GM10847 (cell line): ENCODE results near the gene SPATA32.

Experiments used
- POLR2A ChIP-seq: IDR thresholded peaks from 2 replicates; pipeline ENCODE4 v1.6.1; 2011; ENCODE audit not compliant: insufficient read length; ENCODE audit errors: extremely low read depth

The SPATA32 gene

DNA sequence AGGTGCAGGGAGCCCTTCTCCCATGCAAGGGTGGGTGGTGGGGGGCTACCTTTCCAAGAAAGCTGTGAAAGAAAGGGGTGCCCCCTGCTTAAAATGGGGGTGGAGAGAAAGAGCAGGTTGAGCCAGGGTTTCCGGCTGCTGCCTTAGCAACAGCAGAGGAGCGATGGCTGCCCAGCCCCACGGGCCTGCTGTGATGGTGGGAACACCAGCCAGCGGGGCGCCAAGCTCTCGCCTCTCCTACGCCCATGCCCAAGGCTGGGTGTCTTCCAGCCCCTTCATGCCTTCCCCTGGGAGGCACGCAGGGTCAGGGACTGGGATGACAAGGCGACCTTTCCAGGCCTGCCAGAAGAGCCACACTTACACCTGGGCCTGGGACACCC is 37.2 kb downstream of the SPATA32 start:
- no peak for TF ChIP-seq POLR2A

DNA sequence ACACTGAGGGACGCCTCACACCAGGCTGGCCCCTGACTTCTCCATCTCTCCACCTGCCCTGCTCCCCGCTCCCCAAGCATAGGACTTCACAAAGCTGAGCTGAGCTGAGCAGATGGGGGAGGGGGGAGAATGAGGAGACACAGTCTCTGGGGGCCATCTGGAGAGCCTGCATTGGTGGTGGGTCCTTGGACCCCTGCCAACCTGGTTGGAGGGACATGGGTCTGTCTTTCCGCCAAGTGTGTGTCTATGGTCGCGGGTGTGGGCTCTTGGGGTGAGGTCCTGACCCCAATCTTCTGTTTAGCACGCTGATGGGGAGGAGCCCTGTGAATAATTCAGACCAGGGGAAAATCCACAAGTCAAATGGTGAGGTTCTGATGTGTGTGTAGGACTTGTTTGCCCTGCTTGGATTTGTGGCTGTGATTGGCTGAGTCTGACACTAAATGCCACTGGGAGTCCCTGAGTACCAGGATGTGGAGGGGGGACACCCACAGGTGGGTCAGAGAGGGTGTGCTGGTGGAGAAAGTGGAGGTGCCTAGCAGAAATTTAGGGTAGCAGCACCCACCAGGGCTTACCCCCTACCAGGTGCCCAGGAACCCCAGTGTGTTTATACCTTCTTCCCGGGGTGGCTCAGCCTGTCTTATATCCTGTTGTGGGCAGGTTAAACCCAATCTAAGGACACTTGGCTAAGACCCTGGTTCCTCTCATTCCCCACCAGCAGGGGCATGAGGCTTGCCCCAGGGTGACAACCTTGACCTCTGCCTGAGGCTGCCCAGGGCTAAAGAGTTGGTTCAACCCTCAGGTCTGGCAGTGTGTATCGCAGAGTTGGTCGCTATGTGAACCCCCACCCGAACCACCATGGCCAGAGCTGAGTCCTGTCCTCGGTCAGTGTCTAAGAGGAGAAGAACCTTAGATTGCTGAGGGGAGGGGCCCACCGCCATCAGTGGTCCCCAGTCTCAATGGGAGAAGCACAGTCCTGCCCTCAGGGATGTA is 38.1 kb downstream of the SPATA32 start:
- no peak for TF ChIP-seq POLR2A

DNA sequence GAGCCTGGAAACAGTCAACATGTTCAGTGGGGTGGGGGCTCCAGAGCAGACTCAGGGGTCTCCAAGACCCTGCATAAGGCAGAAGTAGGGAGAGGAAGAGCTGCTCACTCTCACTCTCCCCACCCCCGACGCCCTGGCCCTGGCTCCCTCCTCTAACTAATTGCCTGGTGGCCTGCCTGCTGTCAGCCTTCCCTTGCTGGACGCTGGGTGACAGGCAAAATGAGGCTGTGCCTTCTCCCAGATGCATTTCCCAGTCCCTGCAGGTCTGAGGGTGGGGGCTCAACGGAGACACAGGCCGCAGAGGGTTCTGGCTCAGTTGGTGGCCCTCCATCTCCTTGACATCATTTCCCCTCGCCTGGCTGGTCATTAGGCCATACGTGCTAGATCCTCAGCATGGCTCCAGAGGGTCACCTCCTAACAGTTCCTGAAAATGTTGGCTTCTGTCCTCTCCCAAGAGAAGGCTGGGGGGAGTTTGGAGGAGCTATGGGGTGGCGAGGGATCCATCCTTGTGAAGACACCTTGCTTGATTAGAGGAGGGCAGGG is 38.8 kb downstream of the SPATA32 start:
- TF ChIP-seq POLR2A: no peak

DNA sequence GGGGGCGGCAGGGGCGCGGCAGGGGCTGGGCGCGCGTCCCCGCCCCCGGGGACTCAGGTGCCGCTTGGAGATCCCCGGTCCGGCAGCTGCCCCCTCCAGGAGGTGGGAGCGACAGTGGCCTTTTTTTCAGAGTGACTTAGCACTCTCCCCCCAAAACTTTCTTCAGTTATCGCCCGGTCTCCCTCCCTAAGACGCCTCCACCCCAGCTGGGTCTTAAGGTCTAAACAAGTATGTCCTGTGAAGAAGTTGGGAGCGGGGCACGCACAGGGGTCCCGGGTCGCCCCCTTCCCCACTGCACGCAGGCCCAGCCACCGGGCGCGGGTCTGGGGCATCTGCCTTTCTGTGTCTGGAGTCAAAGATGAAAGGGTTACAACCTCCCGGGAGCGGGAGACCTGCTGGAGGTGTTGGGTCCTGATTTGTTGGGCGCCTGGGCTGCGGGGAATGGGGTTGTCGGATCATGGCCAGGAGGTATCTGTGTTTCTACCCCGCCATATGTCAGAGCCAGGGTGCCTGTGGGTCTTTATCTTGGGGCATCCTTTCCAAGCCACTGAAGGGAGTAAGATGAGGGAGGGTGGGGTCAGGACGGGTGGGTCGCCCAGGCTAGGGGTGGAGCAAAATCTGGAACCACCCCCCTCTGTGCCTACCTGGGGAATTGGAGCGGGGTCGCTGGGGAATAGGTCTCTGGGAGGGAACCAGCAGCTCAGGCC is 39.5 kb downstream of the SPATA32 start:
- TF ChIP-seq POLR2A: peak; percentile 31

DNA sequence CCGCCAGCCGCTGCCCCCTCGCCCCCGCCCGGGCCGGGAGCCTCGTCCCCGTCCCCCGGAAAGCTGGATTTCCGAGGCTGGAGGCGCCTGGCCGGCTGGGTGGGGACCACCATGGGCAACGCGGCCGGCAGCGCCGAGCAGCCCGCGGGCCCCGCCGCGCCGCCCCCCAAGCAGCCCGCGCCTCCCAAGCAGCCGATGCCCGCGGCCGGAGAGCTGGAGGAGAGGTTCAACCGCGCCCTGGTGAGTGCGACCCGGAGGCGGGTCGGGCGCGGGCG is 39.9 kb downstream of the SPATA32 start:
- TF ChIP-seq POLR2A: no peak

DNA sequence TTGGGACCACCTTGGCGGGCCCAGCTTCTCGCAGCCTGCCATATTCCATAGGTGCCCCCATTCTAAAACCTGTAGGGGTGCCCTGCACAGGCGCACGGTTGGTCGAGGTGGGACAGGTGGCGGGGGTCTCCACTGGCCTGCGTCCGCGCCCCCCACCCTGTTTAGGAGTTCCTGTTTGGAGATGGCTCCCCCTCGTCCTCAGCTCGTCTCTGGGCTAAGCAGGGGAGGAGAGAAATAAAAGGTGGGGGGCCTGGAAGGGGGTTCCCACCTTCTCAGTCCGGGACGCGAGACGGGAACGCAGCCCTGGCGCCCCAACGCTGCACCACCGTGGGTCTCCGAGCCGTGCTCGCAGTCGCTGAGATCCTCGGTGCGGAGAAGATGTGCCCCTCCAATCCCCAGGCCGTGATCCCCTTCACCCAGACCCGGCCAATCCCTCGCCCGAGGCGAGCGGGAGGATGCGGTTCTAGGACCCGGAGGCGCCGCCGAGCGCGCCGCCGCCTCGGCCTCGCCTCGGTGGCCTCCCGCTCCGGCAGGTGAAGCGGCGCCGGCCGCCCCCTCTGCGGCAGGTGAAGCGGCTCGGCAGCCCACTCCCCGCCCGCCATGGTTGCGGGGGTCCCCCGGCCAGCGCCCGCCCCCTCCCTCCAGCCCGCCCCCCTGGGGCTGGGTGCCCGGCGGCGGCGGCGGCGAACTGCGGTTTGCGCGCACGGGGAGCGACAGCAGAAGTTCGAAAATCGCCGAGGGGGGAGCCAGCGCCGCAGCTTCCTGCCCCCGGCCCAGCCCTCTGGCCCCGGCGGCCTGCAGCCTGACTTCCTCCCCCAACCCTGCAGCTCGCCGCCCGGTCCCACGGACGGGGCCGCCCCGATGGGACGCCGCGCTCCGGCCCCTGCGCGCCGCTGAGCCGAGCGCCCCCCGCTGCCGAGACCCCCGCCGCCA is 40.5 kb downstream of the SPATA32 start, which contains the start of gene FMNL1:
TSS of gene FMNL1 (plus strand) at position 805 of the 933 bp plus-strand sequence. CDS start 240 bp downstream, outside the sequence.
- peak; percentile 30 for TF ChIP-seq POLR2A

DNA sequence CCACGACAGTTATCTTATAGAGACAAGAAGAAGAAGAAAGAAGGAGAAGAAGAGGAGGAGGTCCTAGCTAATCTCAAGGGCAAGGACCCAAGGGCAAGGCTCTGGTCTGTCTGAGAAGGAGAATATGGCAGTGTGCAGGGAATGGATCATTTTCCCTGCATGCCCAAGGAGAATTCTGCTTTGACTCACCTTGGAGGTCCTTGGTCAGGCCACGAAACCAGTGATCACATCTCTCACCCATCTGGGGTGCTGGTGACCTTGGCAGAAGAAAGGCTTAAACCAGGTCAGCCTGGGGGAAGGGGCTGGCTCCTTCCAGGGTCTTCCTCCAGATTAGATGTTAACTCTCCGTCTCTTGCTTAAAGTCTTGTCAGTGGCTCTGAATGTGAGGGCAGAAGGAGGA is 41.8 kb downstream of the SPATA32 start:
- TF ChIP-seq POLR2A: no peak

DNA sequence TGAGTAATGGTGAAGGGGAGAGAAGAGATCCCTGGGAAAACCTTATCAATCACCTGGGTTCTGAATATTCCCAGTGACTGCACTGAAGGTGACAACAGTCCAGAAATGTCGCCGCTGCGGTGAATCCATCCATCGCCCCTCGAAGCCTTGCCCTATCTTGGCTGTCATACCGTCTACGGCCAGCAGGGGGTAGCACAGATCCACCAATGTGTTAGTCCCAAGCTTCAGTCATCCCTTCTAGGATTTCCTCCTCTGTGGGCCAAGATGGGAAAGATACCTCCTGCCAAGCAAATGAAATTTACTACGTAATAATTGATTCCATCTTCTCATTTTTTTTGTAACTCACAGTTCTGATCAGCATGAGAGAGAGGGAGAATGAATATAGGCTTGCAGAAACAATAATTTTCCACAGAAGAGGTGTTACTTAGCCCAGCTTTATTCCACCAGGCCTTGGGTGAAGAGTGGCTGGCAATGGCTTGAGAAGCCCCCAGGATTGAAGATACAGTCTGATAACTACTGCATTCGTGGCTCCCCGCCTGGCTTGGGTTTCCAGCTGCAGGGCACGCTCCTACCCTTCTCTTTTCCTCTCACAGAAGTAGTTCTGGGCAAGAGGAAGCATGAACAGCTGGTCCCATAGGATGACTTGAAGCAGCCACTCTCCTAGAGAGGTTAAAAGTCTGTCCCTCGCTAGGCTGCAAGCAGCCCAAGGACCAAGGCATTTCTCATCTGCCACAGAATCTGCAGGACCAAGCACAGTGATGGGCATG is 42.8 kb downstream of the SPATA32 start:
- TF ChIP-seq POLR2A: no peak
